Limb (tissue), 2 donors: Measurements from ENCODE around the gene ELAC1.

Experiments used
- DNase-seq, 2 donors: peaks; one replicate each; pipeline ENCODE4 v3.0.0-alpha.2; 2016; ENCODE audit errors: extremely low spot score in 2 of 2

ELAC1 gene

DNA sequence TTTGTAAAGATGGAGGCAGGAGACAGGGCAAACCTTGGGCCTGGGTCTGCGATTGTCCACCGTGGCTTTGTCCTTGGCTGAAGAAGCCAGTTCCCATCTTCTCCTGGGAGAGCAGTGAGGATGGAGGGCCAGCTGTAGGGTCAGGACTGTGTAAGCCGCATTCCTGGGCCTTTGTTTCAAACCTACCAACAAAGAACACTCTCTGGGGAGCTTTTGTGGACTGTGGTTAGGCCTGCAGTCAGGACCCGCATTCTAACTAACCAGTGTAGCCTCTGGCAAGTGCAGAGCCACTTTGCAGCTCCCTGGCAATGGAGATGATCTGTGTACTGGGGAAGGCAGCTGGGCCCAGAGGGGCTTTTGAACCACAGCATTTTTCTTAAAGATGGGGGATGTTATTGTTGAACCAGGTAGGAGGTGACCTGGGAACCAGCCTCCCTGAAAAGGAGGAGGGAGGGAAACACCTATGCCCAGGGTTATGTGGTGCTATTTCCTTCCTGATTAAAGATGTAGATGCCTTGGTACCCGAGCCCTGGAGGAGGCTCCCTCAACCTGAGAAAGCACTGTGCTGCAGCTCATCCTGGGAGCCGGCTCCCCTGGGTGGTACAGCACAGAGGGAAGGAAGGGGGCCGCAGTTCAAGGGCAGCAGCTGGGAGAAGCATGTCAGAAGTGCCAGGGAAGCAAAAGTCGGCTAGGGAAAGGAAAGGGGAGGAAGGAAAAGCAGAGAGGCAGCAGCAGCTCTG is 49.5 kb downstream of the ELAC1 start:
- DNase-seq: no peak

DNA sequence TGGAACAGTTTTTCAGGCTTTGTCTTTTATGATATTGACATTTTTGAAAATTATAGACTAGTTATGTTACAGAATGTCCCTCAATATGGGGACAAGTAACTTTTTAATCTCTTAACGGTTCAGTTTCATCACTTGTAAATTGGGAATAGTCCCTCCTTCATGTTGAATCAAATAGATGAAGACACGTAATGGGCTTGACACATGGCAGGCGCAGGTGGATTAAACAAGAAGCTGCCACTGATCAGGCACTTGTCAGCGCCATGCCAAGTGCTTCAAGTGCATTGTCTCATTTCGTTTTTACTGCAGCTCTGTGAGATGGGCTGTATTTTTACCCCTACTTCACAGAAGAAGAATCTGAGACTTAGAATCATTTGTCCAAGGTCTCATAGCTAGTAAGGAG is 52.7 kb downstream of the ELAC1 start:
- no peak for DNase-seq

DNA sequence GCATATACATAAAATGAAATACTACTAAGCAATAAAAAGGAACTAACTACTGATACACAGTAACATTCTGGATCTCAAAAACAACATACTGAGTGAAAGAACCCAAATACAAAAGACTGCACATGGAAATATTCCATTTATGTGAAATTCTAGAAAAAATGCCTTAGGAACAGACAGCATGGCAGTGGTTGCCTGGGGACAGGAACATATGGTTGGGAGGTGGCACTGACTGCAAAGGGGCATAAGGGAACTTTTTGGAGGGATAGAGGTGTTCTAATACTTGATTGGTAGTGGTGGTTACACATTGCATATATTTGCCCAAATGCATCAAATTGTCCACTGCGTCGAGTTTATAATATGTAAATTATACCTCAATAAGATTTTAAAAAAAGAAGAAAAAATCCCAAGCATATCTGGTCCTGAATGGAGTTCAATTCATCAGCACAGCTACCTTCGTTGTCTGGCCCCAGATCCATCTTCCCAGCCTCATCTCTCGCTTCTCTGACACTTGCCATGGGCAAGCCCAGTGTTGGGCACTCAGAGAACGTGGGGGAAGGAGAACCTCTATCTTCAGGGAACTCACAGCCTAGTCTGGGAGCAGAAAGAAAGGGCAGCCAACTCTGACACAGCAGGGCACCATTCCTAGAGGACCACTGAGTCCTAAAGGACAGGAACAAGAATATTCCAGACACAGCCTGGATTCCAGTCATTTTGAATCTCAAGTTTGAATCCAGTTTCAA is 53.6 kb downstream of the ELAC1 start:
- DNase-seq: no peak

DNA sequence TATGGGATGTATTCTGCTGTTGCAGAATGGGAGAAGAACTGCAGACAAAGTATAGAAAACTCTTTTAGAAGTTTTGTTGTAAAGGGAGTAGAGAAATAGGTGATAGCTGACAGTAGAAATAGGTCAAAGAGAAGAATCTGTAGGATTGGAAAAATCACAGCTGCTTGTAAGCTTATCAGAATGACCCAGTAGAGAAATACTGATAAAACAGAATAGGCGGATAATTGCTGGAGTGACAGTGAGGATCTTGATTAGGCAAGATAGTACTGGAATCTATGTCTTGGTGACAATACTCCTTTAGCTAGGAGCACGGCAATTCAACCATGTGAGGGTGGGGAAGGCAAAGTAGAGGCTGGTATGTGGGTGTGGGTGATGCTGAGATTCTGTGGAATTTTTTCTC is 57.7 kb downstream of the ELAC1 start:
- no peak for DNase-seq

DNA sequence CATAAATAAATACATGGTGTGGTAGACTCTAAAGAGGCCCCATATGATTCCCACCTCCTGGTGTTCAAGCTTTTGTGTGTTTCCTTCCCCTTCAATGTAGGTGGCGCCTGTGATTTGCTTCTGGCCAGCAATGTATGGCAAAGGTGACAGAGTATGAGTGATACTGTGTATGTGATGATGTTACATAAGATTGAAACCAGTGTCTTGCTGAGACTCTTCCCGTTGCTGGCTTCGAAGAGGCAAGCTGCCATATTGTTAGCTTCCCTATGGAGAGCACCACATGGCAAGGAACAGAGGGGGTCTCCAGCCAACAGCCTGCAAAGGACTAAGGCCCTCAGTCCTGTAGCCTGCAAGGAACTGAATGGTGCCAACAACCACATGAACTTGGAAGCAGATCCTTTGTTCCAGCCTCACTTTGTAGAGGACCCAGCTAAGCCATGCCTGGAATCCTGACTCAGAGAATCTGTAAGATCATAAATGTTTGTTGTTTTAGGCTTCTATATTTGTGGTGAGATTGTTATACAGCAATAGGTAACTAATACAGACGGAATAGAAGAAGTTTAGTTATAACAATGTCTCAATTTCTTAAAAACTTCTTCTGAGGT is 60.5 kb downstream of the ELAC1 start:
- no peak for DNase-seq

DNA sequence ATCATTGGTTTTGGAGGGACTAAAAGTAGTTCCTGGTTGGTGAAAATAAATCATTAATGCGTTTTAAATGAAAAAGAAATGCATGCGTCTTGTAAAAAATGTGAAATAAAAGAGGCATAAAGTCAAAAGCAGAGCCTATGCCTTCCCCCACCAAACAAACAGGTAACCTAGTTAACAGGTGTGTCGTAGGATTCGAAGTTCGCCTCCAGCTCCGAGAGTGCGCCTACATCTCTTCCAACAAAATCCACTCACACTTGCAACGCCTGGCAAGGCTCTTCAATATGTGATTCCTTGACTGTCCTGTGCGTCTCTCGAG is 61.5 kb downstream of the ELAC1 start:
- no peak for DNase-seq

DNA sequence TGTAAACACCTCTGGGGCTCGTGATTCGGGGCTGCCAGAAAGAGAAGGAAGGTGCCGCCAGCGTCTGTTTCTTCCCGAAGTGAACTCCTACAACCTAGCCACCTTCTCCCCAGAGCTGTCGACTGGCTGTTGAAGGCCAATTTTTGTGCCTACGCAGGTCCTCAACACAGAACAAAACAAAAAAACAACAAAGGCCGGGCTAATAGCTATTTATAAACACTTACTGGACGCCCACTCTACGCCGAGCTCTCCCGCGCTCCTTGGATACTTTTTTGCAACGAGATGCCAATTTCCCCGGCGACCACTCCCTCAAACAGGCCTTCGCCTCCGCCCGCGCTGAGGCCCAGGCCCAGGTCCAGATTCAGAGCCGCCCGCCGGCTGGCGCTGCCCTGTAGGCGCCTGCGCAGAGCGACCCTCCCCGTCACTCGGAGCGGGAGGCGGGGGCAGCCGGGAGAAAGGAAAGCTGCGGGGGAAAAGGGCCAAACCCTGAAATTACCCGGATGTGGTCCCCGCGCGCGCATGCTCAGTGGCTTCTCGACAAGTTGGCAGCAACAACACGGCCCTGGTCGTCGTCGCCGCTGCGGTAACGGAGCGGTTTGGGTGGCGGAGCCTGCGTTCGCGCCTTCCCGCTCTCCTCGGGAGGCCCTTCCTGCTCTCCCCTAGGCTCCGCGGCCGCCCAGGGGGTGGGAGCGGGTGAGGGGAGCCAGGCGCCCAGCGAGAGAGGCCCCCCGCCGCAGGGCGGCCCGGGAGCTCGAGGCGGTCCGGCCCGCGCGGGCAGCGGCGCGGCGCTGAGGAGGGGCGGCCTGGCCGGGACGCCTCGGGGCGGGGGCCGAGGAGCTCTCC is 62.1 kb downstream of the ELAC1 start, which contains the start of gene SMAD4:
TSS of gene SMAD4 (plus strand) at position 520 of the 843 bp plus-strand sequence. CDS start 16,834 bp downstream, outside the sequence.
- DNase-seq: peak; percentile 98 to 99

DNA sequence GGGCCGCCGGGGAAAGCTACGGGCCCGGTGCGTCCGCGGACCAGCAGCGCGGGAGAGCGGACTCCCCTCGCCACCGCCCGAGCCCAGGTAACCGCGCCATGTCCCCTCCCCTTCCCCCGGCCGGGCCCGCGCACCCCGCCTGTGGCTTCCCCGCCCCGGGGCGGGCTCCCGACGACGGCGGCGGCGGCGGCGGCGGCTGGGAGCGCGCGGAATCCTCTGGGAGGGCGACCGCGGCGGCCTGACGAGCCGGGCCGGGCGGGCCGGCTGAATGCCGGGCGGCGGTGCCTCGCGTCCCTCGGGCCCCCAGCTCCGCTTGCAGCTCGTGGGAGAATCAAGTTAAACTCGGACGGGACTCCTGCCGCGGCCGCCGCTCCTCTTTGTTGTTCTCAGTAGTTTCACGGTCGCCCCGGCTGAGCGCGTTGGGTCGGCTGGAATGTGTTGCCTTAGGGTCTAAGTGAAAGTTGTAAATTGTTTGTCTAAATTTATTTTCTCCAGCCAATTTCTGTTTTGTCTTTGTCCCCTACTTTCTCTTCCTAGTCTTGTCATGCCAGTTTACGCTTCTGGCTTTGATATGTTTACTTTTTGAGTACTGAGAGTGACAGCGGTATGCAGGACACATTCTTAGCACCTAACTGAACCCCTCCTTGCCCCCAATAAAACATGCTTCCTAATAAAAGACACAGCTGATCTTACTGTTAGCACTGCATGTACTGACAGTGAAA is 62.9 kb downstream of the ELAC1 start:
- DNase-seq: peak; percentile 32 to 85

DNA sequence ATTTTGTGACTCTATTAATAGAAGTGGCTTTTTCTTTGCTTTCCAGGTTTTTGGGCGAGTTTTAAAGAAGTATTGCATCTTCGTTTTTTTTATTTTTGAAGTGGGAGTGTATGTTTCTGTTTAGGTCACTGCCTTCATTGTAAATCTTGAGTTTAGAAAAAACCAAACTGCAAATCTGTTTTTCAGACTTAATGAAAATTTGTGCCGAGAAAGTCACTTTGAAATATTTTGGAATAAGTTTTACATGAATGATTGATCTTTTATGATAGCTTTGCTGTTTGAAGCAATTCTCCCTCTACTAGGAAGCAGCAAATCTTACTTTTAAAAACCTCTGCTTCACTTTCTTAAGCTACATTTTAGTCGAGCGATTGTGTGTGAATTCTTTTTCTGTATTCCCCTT is 64.4 kb downstream of the ELAC1 start:
- DNase-seq: no peak

DNA sequence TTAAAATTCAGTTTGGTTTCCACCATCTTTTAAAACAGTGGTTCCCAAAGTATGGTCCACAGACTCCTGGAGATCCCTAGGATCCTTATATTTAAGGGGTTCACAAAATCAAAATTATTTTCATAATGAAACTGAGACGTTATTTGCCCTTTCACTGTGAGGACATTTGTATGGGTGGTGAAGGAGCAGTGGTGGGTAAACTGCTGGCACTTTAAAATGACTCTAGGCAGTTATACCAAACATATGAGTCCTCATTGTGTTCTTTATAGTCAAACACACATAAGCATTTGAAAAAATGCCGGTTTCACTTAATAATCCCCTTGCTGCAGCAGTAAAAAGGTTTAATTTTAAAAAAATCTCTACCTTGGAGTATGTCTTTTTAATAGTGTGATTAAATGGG is 69.4 kb downstream of the ELAC1 start:
- DNase-seq: no peak
